ENCODE data around the gene PCDHGC5.

PCDHGC5 gene

DNA sequence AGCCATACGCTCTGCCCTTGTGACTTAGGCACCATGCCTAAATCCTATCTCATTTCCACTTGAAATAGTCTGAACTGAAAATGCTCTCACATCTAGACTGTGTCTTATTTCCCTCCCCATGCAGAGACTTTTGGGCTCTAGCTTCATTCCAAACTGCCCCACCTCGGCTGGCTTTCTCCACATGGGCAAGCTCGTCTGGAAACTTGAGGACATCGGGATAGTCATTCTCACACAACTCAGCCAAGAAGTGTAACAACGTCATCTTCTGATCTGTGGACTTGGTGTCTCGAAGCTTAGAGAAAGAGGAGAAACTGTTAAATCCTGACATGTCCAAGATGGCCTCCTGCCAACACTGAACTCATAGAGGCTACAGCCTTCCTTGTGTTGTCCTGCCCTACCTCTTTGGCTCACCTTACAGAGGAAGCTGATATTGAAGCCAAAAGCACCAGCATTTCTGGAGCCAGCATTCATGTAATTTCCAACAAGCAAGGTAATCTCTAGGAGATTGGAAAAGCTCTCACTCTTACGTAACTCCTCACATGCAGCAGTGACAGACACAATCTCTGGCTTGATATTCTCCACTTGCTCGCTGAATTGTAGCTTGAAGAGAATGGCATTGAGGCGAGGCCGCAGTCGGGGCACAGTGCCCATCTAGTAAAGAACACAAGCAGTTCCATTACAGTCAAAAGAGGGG, 39.6 kb downstream of the PCDHGC5 start:
- H3K27ac Mint-ChIP-seq = no peak overlapping the region
- ATAC-seq = no peak

DNA sequence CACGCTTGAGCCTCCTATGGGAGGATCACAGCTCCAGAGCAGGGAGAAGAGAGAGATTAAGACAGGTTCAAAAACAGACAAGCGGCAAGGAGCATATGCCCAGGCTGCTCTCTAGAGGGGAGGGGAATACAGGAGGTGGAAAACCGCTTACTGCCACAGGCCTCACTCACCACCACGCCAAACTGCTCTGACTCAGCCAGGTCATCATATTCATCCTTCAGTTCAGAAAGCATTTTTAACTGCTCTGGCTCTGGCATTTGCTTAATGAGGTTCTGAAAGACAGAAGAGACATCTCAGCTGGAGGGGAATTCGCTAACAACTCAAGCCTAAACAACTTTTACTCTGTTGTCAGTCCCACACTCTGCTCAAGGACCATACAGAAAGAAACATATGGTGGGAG, 40.1 kb downstream of the PCDHGC5 start:
- no peak overlapping the region for H3K4me3 Mint-ChIP-seq
- peaks cover 22% of the 10 kb centered on the region for H3K4me1 Mint-ChIP-seq
- no peaks in the 10 kb centered on the region for H3K36me3 Mint-ChIP-seq
- DNase-seq (ENCODE audit: low spot score in 2 of 2) (no peak), ATAC-seq (peak; percentile 52)
- no peaks in the 10 kb centered on the region for H3K9me3 Mint-ChIP-seq
- no peak overlapping the region for H3K27ac Mint-ChIP-seq

More for the DNA sequence above, 39.6 kb downstream of the PCDHGC5 start:
- Mint-ChIP-seq H3K9me3 (no peaks in the 10 kb centered on the region), H3K4me3 (no peak overlapping the region), H3K36me3 (no peaks in the 10 kb centered on the region), H3K4me1 (peaks cover 22% of the 10 kb centered on the region)
- no peak for DNase-seq (ENCODE audit: low spot score in 2 of 2)

DNA sequence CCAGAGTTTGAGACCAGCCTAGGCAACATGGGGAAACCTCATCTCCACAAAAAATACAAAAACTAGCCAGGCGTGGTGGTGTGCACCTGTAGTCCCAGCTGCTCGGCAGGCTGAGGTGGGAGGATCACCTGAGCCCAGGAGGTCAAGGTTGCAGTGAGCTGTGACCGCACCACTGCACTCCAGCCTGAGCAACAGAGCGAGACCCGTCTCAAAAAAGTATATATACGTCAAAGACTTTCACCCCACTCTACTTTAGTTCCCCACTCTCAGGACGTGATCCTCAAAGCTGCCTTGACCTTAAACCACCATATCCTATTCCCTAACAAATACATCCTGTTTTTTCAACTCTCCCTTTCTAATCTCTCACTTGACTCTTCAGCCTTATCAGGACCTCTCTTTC, 41.0 kb downstream of the PCDHGC5 start:
- no peak for ATAC-seq
- no peaks in the 10 kb centered on the region for H3K36me3 Mint-ChIP-seq
- DNase-seq (ENCODE audit: low spot score in 2 of 2) = no peak
- H3K4me3 Mint-ChIP-seq = no peak overlapping the region
- H3K27ac Mint-ChIP-seq = no peak overlapping the region
- H3K4me1 Mint-ChIP-seq = peaks cover 13% of the 10 kb centered on the region
- H3K9me3 Mint-ChIP-seq = no peaks in the 10 kb centered on the region

DNA sequence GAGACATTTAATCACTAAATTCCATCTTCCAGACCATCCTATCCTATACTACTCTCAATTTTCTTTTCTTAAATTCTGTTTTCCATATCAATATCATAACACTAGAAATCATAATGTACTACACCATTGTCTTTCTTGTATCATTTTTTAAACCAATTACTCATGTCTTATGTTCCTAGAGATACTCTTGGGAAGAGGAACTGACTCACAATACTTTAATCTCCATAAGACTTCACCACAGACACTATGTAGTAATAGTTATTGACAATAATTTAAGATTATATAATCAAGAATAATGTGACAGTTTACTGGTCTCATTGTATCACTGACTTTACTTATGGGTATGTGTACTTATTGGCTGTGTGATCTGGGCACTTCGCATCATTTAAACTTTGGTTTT, 43.8 kb downstream of the PCDHGC5 start:
- Mint-ChIP-seq H3K27ac (no peak overlapping the region), H3K4me3 (no peak overlapping the region), H3K36me3 (no peaks in the 10 kb centered on the region), H3K4me1 (no peaks in the 10 kb centered on the region), H3K9me3 (no peaks in the 10 kb centered on the region)
- DNase-seq (ENCODE audit: low spot score in 2 of 2) (no peak), ATAC-seq (no peak)

DNA sequence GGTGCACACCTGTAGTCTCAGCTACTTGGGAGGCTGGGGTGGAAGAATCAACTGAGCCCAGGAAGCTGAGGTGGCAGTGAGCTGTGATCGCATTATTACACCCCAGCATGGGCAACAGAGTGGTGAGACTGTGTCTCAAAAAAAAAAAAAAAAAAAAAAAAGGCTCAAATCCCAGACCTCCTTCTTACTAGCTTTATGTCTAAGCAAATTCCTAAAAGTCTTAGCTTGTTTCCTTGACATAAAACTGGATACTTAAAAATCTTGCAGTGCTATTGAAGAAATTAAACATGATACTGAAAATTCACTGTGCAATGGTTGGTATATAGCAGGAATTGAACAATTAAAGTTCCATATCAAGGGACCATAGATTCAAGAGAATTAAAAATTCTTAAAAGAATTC, 45.0 kb downstream of the PCDHGC5 start:
- peak overlapping the region; percentile 83 for H3K27ac Mint-ChIP-seq

DNA sequence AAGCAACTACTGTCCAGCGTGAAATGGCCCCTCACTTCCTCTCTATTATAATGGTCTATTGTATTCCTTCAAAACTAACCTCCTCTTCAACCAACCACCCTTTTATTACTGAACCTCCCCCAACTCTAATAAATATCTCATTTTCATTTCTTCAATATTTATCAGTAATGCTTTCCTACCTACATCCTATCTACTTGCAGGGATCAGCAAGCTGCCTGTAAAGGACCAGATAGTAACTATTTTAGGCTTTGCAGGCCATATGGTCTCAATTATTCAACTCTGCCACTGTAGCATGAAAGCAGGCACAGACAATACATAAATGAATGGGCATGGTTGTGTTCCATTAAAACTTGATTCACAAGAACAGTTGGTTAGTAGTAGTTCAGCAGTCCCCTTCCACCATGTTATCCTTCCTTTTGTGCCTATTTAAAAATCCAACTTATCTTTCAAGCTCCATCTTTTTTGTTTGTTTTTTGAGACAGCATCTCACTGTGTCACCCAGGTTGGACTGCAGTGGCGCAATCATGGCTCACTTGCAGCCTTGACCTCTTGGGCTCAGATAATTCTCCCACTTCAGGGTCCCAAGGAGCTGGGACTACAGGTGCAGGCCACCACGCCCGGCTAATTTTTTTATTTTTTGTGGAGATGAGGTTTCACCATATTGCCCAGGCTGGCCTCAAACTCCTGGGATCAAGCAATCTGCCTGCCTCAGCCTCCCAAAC, 45.8 kb downstream of the PCDHGC5 start:
- DNase-seq (ENCODE audit: low spot score in 2 of 2) = peak in 1 of 2 donors; percentile 23
- H3K27ac Mint-ChIP-seq = peak overlapping the region; percentile 83
- no peaks in the 10 kb centered on the region for H3K36me3 Mint-ChIP-seq
- H3K4me3 Mint-ChIP-seq = no peak overlapping the region
- peaks cover 2% of the 10 kb centered on the region for H3K4me1 Mint-ChIP-seq
- no peak for ATAC-seq
- no peaks in the 10 kb centered on the region for H3K9me3 Mint-ChIP-seq

More for the DNA sequence above, 45.0 kb downstream of the PCDHGC5 start:
- DNase-seq (ENCODE audit: low spot score in 2 of 2) = no peak
- no peak for ATAC-seq
- Mint-ChIP-seq H3K36me3 (no peaks in the 10 kb centered on the region), H3K4me1 (no peaks in the 10 kb centered on the region), H3K4me3 (no peak overlapping the region), H3K9me3 (no peaks in the 10 kb centered on the region)
